ENCODE data around the gene SLC1A2.

DNA sequence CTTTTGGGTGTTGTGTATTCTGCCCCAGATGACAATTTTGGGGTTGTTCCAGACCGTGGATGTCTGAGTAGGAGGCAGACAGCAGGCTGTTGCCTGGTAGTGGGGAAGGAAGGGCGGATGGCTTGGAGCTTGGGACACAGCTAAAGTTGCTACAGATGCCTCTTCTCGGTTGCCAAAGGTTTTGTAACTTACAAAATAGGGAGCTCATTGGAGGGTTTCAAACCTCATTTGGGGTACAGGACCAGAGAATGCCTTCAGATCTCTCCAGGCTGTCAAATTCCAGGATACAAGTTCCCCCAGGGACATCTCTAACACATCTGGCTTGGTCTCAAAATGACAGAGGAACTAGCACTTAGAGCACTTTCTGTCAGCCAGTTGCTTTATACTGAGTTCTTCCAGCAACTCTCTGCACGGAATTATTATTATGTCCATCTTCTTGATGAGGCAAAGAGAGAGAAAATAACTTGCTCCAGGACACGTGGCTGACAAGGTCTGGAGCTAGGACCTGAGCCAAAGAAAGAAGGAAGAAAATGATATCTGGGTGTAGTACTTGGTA, 56.0 kb downstream of the SLC1A2 start:
- TF ChIP-seq, protein P1, sequence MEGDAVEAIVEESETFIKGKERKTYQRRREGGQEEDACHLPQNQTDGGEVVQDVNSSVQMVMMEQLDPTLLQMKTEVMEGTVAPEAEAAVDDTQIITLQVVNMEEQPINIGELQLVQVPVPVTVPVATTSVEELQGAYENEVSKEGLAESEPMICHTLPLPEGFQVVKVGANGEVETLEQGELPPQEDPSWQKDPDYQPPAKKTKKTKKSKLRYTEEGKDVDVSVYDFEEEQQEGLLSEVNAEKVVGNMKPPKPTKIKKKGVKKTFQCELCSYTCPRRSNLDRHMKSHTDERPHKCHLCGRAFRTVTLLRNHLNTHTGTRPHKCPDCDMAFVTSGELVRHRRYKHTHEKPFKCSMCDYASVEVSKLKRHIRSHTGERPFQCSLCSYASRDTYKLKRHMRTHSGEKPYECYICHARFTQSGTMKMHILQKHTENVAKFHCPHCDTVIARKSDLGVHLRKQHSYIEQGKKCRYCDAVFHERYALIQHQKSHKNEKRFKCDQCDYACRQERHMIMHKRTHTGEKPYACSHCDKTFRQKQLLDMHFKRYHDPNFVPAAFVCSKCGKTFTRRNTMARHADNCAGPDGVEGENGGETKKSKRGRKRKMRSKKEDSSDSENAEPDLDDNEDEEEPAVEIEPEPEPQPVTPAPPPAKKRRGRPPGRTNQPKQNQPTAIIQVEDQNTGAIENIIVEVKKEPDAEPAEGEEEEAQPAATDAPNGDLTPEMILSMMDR (conservative IDR thresholded peaks at IDR 0.05; ENCODE audit: low read depth, low read length) = no peak
- no peak for TF ChIP-seq EZH2 (IDR thresholded peaks at IDR 0.05; ENCODE audit: borderline replicate concordance, low read depth, low read length, poor library complexity, severe bottlenecking)
